Measurements from ENCODE around the gene ELP2.

Gene ELP2

GRCh38 chr18:36212301-36213171 lies 82.8 kb downstream of the ELP2 start:
- no peak for DNase-seq (ENCODE audit: extremely low read depth in 1 of 2, low read depth in 1 of 2)

DNA sequence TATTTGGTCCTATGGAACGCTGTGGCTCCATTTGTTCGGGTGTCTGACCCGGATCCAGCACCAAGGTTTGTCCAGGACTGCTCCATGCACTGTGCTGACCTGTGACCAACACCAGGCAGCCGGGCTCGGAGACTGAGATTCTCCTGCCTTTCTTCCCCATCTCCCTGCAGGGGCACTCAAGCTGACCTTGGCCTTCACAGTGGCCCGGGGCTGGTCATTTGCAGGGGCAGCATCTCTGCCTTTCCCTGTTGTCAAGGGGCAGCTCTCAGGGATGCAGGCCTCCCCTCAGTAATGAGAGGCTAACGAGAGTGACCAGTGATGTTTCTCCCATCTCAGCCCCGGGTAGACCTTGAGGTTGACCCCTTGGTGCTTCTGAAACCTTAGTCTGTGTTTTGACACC lies 85.1 kb downstream of the ELP2 start:
- DNase-seq (ENCODE audit: extremely low read depth in 1 of 2, low read depth in 1 of 2), result no peak

GRCh38 chr18:36215577-36215976 lies 85.9 kb downstream of the ELP2 start:
- no peak for DNase-seq (ENCODE audit: extremely low read depth in 1 of 2, low read depth in 1 of 2)

GRCh38 chr18:36217348-36217747 lies 87.6 kb downstream of the ELP2 start:
- no peak for DNase-seq (ENCODE audit: extremely low read depth in 1 of 2, low read depth in 1 of 2)

DNA sequence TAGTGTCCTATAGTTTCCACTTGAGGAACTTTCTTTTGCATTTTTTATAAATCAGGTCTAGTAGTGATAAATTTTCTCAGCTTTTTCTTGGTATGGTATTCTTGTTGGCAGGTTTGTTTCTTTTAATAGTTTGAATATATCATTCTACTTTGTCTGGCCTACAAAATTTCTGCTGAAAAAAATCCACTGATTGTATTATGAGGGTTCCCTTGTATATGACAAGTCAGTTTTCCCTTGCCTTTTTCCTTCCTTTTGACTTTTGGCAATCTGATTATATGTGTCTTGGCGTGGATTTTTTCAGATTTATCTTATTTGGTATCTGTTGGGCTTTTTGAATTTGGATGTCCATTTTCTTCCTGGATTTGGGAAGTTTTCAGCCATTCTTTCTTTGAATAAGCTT lies 99.5 kb downstream of the ELP2 start:
- no peak for DNase-seq (ENCODE audit: extremely low read depth in 1 of 2, low read depth in 1 of 2)
